Measurements from ENCODE around the gene FADS1.
A peak's percentile ranks its signal among the peaks of the same experiment; 100 is the strongest.

Gene FADS1

GRCh38 chr11:61773809-61774208, 43.0 kb downstream of the FADS1 start:
- no peak for DNase-seq (ENCODE audit: extremely low read depth, low read depth)
- TF ChIP-seq CTCF (IDR thresholded peaks at IDR 0.05; ENCODE audit: low read depth, low read length, missing control alignments): no peak

GRCh38 chr11:61773356-61773755, 43.4 kb downstream of the FADS1 start:
- DNase-seq (ENCODE audit: extremely low read depth, low read depth): no peak
- TF ChIP-seq CTCF (IDR thresholded peaks at IDR 0.05; ENCODE audit: low read depth, low read length, missing control alignments): no peak
- H3K4me3 ChIP-seq (replicated peaks; ENCODE audit: low read depth, low read length): no peak overlapping the region

More at GRCh38 chr11:61773809-61774208, 43.0 kb downstream of the FADS1 start:
- H3K4me3 ChIP-seq (replicated peaks; ENCODE audit: low read depth, low read length): no peak overlapping the region

GRCh38 chr11:61771985-61772455, 44.8 kb downstream of the FADS1 start:
- no peak for DNase-seq (ENCODE audit: extremely low read depth, low read depth)
- H3K4me3 ChIP-seq (replicated peaks; ENCODE audit: low read depth, low read length): no peak overlapping the region
- no peak for TF ChIP-seq CTCF (IDR thresholded peaks at IDR 0.05; ENCODE audit: low read depth, low read length, missing control alignments)

- no peak for TF ChIP-seq CTCF (IDR thresholded peaks at IDR 0.05; ENCODE audit: low read depth, low read length, missing control alignments)
Measured at GRCh38 chr11:61771195-61771894, 45.5 kb downstream of the FADS1 start.

GRCh38 chr11:61769946-61770683, 46.7 kb downstream of the FADS1 start:
- no peak for DNase-seq (ENCODE audit: extremely low read depth, low read depth)
- no peak overlapping the region for H3K4me3 ChIP-seq (replicated peaks; ENCODE audit: low read depth, low read length)
- TF ChIP-seq CTCF (IDR thresholded peaks at IDR 0.05; ENCODE audit: low read depth, low read length, missing control alignments): no peak

More at GRCh38 chr11:61771195-61771894, 45.5 kb downstream of the FADS1 start:
- no peak overlapping the region for H3K4me3 ChIP-seq (replicated peaks; ENCODE audit: low read depth, low read length)
- no peak for DNase-seq (ENCODE audit: extremely low read depth, low read depth)

GRCh38 chr11:61769169-61769920, 47.5 kb downstream of the FADS1 start:
- no peak overlapping the region for H3K4me3 ChIP-seq (replicated peaks; ENCODE audit: low read depth, low read length)
- peak; percentile 12 for TF ChIP-seq CTCF (IDR thresholded peaks at IDR 0.05; ENCODE audit: low read depth, low read length, missing control alignments)
- DNase-seq (ENCODE audit: extremely low read depth, low read depth): no peak

Measured in HFF-Myc (cell line).